ENCODE data around the gene SCUBE1.

Gene SCUBE1

DNA sequence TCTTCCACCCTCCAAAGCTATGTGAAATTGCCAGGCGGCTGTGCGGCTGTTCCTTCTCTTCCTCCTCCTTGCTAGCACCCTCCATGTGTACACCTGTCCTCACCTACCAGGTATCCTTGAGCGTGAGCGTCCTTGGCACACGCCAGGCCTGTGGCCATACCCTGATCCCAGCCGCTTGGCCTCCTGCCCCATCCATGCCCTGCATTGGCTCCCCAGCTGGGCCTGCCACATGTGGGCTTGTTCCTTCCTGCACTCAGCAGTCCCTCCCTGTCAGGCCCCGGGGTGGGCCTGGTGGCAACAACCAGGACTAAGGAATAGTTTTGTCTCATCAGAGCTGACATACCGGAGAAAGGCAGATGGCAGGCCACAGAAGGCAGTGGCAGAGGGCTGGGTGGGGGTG is 40.0 kb downstream of the SCUBE1 start:
- no peak for DNase-seq (ENCODE audit: extremely low read depth in 1 of 2, low read depth in 1 of 2)

DNA sequence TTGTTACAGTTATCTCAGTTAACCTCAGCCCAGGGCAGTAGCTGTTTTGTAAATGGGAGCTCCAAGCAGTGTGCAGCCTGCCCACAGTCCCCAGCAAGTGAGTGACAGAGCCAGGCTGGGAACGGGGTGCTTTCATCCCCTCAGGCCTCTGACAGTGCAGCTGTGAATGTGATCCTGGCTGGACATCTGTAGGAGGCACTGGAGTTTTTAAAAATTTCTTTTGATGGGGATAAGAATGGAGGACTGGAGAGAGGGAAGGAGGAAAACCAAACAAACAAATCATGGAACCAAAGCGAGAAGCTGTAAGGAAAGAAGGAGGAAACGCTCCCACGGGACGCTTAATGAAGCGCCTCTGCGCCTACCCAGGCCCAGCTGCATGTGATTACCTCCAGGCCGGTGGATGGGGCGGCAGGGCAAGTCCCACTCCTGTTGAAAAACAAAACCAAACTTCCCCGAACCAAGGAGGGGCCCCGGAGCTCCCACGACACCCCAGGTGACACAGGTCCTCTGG is 40.6 kb downstream of the SCUBE1 start:
- no peak for DNase-seq (ENCODE audit: extremely low read depth in 1 of 2, low read depth in 1 of 2)

DNA sequence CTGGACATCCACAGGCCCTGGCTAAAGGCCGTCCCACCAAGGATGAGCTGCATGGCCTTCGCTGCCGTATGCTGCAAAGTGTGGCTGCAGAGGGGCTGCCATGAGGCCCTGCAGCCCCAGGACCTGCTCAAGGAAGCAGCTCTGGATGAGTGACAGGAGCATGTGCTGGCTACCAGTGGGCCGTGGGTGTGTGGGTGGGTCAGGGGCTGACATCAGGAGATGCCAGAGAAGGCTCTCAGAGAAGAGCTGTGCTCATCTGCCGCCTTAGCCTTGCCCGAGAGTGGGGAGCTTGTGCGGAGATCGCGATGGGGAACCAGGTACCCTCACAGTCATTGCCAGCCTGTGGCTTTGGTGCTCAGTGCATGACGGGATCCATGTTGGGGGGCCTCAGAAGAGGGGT is 41.3 kb downstream of the SCUBE1 start:
- no peak for DNase-seq (ENCODE audit: extremely low read depth in 1 of 2, low read depth in 1 of 2)

DNA sequence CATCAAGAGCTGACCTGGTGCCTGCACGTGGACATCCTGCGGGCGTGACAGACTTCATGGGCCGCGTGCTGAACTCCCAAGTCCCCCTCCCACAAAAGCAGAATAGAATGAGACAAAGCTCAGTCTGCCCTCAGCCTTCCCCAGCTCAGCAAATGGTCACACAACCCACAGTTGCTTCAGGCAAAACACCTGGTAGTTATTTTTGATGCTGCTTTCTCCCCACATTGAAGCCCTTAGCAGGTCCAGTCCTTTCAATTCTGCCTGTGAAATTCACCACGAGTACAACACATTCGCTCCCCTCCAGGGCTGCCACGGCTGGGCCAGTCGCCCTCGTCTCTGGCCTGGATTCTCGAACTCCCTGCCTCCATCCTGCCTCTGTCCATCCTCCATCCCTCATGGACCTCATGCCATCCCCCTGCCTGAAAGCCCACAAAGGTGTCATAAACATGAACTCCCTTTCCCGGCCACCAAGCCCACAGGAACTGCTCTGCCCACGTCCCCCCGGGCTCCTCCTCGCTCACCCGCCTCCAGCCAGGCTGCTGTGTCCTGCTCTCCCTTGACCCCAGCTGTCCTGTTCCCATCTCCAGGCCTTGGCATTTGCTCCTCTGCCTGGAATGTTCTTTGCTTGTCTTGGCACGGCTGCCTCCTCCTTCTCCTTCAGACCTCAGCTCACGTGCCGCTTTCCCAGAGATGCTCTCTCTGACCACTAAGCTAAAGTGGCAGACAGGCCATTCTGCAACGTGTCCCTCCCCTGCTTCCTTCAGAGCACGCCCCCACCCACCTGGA is 42.1 kb downstream of the SCUBE1 start:
- no peak for DNase-seq (ENCODE audit: extremely low read depth in 1 of 2, low read depth in 1 of 2)

DNA sequence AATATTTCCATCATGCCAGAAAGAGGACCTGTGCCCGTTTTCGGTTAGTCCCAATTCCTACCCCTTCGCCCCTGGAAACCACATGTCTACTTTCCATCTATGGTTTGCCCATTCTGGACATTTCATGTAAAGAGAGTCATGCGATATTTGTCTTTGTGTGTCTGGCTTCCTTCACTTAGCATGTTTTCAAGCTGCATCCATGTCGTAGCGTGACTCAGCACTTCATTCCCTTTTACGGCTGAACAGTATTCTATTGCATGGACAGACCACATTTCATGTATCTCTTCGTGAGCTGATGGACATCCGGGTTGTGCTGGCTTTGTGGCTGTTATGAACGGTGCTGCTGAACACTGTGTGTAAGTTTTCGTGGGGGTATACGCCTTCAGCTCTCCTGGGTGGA is 43.4 kb downstream of the SCUBE1 start:
- DNase-seq (ENCODE audit: extremely low read depth in 1 of 2, low read depth in 1 of 2): no peak

DNA sequence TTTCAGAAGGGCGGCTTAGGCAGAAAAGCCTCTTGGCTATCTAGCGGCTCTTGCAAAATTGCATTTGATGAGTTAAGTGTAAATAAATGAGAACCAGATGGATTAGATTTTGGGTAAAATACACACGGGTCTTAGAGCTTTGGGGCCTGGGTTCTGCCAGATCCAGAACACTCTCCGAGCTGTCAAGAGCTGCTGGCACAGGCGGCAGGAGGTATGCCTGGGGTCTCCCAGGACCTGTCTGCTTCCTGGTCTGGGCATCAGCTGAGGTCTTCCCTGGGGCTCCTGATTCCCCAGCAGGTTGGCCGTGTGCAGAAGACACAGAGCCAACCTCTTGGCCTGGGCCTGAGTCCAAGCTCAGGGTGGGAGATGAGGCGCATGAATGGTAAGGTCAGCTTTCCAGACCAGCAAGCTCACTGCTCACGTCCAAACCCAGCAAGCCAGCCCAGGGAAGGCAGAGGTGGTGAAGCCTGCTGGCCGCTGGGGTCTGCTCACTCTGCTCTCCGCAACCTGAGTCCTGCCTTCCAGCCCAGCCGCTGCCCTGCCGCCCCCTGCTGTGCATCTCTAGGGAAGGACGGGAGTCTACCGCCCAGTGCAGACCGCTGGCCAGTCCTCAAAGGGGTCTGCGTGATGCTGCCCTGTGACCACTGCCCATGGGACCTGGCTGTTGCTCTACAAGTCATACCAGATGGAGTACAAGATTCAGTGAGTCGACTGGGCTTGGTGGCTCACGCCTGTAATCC is 44.9 kb downstream of the SCUBE1 start:
- no peak for DNase-seq (ENCODE audit: extremely low read depth in 1 of 2, low read depth in 1 of 2)

DNA sequence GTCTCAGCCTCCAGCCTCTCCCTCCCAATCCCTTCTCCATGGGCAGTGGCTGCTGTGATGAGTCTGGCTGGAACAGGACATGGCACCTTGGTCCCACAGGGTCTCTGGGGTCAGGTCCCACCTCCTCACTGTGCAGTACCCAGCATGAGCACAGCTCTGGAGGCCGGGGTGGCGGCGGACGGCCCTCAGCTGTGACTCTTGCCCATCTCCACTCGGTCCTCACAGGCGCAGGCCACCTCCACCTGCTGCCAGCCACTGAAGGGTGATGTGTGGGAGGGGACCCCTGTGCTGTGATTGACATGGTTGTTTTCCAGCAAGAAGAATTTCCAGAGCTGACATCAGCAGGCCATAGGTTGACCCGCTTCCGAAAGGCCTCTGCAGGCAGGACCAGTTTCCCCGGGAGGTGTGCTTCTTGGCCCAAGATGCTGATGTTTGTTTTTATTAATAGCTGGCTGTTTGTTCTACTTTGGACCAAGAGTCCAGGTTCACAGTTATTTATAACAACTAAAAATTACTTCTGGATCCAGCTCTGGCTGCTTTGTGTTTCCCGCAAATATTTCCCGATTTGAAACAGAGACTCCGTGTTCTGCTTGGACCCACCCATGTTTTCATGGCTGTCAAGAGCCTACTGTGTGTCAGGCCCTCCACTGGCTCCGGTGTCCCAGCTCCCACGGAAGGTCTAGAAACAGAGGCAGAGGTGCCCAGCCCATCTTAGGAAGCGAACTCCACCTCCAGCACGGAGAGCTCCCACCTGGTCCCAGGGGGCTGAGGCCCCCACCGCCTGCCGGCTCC is 45.7 kb downstream of the SCUBE1 start:
- DNase-seq (ENCODE audit: extremely low read depth in 1 of 2, low read depth in 1 of 2): no peak

DNA sequence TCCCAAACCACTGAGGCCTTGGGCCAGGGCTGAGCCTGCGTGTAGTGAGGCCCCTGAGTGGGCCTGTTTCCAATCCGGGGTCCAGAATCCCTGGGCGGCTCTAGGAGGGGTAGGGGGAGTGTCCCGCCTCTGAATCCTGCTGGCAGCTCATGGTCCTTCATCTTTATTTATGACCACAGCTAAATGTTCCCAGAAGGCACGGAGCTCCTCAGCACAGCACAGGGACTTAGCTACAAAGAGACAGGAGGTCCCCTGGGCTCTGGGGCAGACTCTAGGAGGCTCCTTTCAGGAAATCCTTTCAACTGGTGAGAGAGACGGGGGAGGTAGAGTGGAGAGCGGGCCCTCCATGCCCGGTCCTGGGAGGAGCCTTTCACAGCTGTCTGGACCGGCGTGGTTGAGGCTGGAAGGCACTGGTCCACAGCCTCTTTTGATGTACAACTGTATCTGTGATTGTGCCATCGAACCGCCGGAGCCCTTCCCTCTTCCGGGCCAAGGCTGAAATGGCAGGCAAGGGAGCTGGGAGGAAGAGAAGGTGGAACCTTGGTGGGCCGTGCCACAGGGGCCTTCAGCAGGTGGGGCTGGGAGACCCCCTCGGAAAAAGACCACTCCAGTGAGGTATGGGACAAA is 46.8 kb downstream of the SCUBE1 start:
- no peak for DNase-seq (ENCODE audit: extremely low read depth in 1 of 2, low read depth in 1 of 2)

DNA sequence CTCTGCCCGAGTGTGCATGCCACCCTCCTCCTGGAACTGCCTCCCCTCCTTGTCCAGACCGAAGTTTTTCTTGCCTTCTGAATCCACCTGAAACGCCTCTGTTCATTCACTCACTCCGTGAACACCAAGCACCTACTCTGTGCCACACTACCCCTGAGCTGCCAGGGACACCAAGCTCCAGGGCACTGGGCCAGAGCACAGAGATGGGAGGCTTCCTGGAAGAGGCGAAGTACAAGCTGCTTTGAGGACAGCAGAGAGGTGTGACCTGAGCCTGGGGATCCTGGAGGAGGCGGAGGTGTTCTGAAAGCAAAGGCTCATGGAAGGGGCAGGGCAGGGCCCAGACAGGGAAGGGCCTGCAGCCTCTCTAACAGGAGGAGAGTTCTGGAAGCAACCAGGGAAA is 47.5 kb downstream of the SCUBE1 start:
- no peak for DNase-seq (ENCODE audit: extremely low read depth in 1 of 2, low read depth in 1 of 2)

DNA sequence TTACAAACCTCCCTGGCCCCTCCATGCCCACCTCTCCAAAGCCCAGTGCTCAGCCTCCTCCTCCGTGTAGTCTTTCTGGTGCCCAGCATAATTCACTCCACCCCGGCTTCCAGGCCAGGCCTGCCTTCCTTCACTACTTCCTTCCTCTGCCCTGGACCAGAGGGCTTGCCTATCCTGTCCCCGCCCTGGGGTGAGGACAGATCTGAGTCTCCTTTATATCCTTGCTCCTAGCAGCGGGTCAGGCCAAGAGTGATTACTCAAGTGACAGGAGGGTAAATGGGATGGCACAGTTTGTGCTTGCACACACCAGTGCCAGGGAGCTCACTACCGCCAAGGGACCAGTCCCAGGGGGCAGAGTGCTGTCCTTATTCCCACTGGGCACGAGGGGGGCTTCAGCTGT is 48.0 kb downstream of the SCUBE1 start:
- DNase-seq (ENCODE audit: extremely low read depth in 1 of 2, low read depth in 1 of 2): no peak

DNA sequence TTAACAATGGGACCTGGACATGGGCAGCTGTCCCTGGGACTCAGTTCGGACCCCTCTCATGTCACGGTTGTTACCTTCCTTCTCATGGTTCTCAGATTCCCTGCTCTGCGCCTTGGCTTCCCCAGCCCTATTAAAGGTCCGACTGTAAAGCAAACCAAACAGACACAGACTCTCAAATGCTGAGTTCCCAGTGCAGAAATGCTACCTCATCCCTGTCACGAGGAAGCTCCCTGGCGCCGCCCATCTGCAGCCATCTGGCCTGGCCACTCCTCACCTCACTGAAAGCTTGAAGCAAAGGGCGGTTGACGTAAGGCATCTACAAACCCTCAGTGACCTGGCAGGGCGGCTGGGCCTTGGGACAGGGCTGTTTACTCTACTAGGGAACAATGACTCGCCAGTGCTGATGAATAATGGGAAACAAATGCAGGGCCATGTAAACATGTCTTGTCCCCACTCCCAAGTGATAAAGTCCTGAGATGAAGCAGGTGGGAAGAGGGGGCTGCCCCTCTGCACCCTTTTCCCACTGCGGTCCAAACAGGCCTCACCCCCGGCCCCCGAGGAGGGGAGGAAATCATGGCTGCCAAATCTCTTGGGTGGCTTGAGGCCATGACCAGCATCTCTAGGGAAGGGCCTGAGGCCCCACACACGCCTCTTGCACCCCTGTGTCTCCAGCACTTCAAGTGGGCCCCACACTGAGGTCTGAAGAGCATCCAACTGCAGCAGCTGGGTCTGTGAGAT is 49.3 kb downstream of the SCUBE1 start:
- DNase-seq (ENCODE audit: extremely low read depth in 1 of 2, low read depth in 1 of 2): no peak

DNA sequence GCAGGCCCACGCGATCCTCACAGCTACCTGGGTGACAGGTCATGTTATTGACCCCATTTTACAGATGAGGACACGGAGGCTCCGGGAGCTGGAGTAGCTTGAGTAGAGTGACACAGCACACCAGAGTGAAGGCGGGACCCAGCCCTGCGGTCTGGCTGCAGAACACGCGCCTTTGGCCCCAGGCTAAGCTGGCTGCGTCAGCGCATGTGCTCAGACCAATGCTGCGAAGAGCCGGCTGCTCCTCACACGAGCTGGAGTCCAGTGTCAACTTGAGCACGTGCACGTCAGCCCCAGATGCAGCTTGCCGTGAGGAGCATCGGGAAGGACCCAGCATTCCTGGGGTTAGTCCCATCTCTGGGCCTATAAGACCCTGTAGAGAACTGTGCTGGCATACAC is 49.9 kb downstream of the SCUBE1 start:
- DNase-seq (ENCODE audit: extremely low read depth in 1 of 2, low read depth in 1 of 2): no peak

DNA sequence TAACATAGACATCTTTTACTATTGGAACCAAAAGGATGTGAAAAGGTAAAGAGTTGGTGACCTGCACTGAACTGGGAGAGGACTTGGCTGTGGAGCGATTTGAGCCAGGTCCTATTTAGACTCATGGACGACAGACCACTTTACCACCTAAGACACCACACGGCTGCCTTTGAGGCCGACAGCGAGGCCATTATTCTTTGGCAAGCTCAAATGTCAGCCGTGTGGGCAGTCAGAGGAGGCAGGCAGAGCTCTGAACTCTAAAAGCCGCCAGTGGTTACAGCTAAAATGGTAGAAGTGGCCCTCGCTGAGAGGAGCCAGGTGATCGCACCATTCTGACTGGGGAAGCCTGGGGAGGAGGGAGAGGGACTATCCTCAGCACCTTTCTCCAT is 50.5 kb downstream of the SCUBE1 start:
- DNase-seq (ENCODE audit: extremely low read depth in 1 of 2, low read depth in 1 of 2): no peak

DNA sequence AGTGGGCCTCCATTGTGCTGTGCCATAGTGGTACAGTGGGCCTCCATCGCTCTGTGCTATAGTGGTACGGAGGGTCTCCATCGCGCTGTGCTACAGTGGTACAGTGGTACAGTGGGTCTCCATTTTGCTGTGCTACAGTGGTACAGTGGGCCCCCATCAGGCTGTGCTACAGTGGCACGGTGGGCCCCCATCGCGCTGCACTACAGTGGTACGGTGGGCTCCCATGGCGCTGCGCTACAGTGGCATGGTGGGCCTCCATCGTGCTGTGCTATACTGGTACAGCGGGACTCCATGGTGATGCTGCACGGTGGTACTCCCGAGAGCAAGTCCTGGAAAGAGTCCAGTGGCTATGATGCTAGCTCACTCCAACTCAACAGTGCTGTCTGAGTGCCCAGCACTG is 51.8 kb downstream of the SCUBE1 start:
- DNase-seq (ENCODE audit: extremely low read depth in 1 of 2, low read depth in 1 of 2): no peak

DNA sequence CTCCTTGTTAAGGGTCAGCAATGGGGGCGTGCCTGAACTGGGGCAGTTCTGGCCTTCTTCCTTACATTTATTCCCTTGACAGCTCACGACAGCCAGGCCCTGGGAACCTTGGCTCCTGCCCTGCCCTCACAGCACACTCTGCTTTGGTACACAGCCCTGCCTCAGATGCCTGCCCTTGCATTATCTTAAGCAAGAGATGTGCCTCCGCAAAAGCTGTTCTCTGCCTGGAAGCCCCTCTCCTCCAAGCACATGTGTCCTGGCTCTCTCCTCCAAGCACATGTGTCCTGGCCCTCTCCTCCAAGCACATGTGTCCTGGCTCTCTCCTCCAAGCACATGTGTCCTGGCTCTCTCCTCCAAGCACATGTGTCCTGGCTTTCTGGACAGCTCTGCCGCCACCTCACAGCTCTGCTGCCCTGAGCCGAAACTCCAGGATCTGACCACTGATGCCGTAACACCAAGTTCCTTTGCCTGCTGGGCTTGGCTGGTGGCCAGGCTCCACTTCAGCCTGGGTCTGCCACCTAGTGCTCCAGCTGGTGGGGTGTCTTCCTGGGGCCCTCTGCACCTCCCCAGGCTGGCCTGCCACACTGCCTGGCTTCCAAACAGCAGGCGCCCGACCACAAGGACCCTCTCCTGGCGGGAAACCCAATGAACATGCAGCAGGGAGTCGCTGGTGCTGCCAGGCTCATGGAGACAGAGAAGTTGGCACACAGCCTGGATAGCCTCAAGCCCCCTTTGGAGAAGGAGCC is 53.0 kb downstream of the SCUBE1 start:
- no peak for DNase-seq (ENCODE audit: extremely low read depth in 1 of 2, low read depth in 1 of 2)

DNA sequence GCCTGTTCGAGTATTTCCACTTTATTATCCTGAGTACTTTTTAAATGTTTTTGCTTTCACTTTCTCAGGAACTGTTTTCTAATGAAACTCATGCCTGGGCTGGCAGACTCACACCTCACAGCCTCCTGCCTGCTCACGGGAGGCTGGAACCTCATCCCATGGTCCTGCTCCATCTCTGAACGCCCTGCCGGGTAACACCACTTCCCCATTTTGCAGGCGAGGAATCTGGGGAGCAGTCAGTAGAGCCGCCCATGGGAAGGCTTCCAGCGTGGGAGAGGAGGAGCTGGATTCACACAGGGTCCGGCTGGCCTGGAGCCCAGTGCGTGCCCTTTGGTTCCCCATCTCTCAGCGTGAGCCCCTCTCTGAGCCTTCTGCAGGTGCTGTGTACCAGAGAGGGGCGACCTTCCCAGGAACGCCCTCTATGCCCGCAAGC is 53.6 kb downstream of the SCUBE1 start:
- no peak for DNase-seq (ENCODE audit: extremely low read depth in 1 of 2, low read depth in 1 of 2)

DNA sequence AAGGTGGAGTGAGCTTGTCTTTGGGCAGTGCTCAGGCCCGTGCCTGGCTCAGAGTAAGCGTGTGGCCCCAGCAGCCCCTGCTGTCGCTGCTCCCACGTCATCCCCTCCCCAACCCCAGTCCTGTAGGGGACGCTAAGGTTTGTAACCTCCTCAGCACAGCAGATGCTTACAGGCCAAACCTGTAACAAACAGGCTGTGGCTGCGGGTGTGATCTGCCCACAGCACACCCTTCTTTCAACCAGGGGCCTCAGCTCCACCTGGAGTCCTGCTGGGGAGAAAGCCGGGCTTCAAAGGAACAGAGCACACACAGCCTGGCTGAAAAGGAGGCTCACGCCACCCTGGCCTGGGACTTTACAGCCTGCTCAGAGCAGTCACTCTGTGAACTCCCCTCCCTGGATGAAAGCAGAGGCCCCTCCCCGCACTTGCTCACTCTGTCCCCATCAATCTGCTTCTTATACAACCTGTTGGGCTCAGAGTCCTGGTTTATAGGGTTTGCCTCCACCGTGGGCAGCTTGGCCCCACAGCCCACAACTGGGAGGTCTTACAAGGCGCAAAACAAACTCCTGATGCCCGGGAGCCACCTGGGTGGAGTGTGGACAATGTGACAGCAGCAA is 54.3 kb downstream of the SCUBE1 start:
- DNase-seq (ENCODE audit: extremely low read depth in 1 of 2, low read depth in 1 of 2): no peak

DNA sequence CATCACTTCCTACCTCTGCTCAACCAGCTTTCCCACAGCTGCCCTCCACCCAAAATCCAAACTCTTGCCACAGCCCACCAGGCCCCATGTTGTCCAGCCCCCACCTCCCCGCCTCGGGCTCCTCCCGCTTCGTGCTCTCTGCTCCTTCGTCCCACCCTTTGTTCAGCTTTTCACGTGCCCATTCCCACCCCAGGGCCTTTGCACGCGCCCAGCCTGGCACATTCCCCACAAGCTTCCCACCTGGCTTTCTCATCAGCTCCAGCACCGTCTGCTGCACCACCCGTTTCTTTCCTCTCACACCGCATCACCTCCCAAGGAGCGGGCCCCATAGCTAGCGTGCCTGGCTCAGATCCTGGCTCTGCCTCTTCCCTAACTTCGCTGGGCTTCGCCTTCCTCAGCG is 54.8 kb downstream of the SCUBE1 start:
- no peak for DNase-seq (ENCODE audit: extremely low read depth in 1 of 2, low read depth in 1 of 2)

DNA sequence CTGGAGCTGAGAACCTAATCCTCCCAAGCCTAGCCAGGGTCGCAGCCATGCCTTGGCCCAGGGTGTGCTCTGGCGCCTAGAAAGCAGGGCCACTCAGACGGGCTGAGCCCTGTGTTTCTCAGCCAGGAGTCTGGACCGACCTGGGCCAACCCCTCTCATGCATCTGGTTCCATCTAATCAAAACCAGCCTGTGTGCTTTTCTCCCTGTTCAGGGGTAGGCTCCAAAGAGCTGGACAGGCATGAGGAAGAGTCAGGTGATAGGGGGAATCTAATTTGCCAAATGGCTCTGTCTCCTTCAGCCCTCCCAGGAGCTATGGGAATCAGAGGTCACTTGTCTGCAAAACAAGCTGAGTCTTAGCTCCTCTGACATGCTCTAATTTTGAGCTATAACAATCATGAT is 55.7 kb downstream of the SCUBE1 start:
- no peak for DNase-seq (ENCODE audit: extremely low read depth in 1 of 2, low read depth in 1 of 2)
